Calu3 (cell line): Measurements from ENCODE around the gene CCKAR. TPM values are rescaled to one million over a fixed set of nuclear protein-coding genes. Genes with fewer than 3 reads are reported as not detected.

Experiments used
- BruUV-seq: library from RNA; stranded (reverse); fragments of 400-500 nt; replicated peaks from 2 replicates; lab custom pipeline; 2021; lab: Mats Ljungman, UMichigan
- CTCF ChIA-PET: fragments of 300-600 bp; sonication (Branson Sonifier 250); formaldehyde crosslinking; loops from one replicate; lab custom pipeline; 2022; ENCODE audit warnings: antibody characterized with exemption; lab: Charles Lee
- DNase-seq: peaks from one replicate; pipeline ENCODE4 v3.0.0; 2022
- H3K27ac Mint-ChIP-seq: one replicate; pipeline ENCODE4 v1.8.0; 2022; ENCODE audit warnings: mixed read lengths; ENCODE audit not compliant: unreplicated experiment
- H3K27me3 Mint-ChIP-seq: one replicate; pipeline ENCODE4 v1.8.0; 2022; ENCODE audit warnings: mixed read lengths; ENCODE audit not compliant: unreplicated experiment
- H3K36me3 Mint-ChIP-seq: one replicate; pipeline ENCODE4 v1.8.0; 2022; ENCODE audit warnings: mild to moderate bottlenecking, moderate library complexity, mixed read lengths; ENCODE audit not compliant: insufficient read depth, unreplicated experiment
- H3K4me1 Mint-ChIP-seq: one replicate; pipeline ENCODE4 v1.8.0; 2022; ENCODE audit warnings: mild to moderate bottlenecking, low read depth, mixed read lengths; ENCODE audit not compliant: unreplicated experiment
- H3K4me3 Mint-ChIP-seq: one replicate; pipeline ENCODE4 v1.8.0; 2022; ENCODE audit warnings: mild to moderate bottlenecking, low read depth, moderate library complexity, mixed read lengths; ENCODE audit not compliant: unreplicated experiment
- H3K9me3 Mint-ChIP-seq: one replicate; pipeline ENCODE4 v1.8.0; 2022; ENCODE audit warnings: low read depth, mixed read lengths; ENCODE audit not compliant: unreplicated experiment
- CTCF ChIP-seq: fragments of 200-600 bp; IDR thresholded peaks from one replicate; pipeline ENCODE4 v1.8.0; 2022; ENCODE audit warnings: antibody characterized with exemption; ENCODE audit not compliant: unreplicated experiment
- intact Hi-C: fragments of 100-400 bp; cut with micrococcal nuclease; formaldehyde crosslinking; loops from one replicate; pipeline ENCODE4 v1.10.0; 2022; ENCODE audit not compliant: unreplicated experiment
- total RNA-seq: library from RNA; stranded (reverse); gene quantifications from 2 replicates; pipeline ENCODE4 v1.2.3, GENCODE V29; 2022

Gene CCKAR
- total RNA-seq, 1 experiment from 2014 or later: not detected

- Mint-ChIP-seq H3K27ac (no peak overlapping the region), H3K9me3 (no peaks in the 10 kb centered on the region), H3K36me3 (no peaks in the 10 kb centered on the region), H3K27me3 (peaks cover 5% of the 10 kb centered on the region), H3K4me3 (no peak overlapping the region), H3K4me1 (peaks cover 8% of the 10 kb centered on the region)
- no peak for TF ChIP-seq CTCF
- intact Hi-C loops: no loop called here
- BruUV-seq: no TSS peak
- CTCF ChIA-PET: interaction anchor here (0.6 kb wide), 1 partner anchor 1076 kb away, joined by 3 read pairs; no protein-coding TSS in a partner anchor
- DNase-seq: no peak
Observed at GRCh38 chr4:26529479-26529878, 39.2 kb upstream of the CCKAR start.

GRCh38 chr4:26525771-26526150, 35.5 kb upstream of the CCKAR start:
- H3K36me3 Mint-ChIP-seq: no peaks in the 10 kb centered on the region
- CTCF ChIA-PET: no interaction called here
- H3K4me3 Mint-ChIP-seq: no peak overlapping the region
- peaks cover 8% of the 10 kb centered on the region for H3K4me1 Mint-ChIP-seq
- no peak for TF ChIP-seq CTCF
- no peak overlapping the region for H3K27ac Mint-ChIP-seq
- H3K9me3 Mint-ChIP-seq: no peaks in the 10 kb centered on the region
- DNase-seq: no peak
- no TSS peak for BruUV-seq
- H3K27me3 Mint-ChIP-seq: peaks cover 23% of the 10 kb centered on the region
- intact Hi-C loops: no loop called here

- no peak overlapping the region for H3K27ac Mint-ChIP-seq
- H3K36me3 Mint-ChIP-seq: no peaks in the 10 kb centered on the region
- no TSS peak for BruUV-seq
- intact Hi-C loops: no loop called here
- H3K27me3 Mint-ChIP-seq: peaks cover 27% of the 10 kb centered on the region
- CTCF ChIA-PET: interaction anchor here (1.4 kb wide), 1 partner anchor 12 kb away, joined by 3 read pairs; no protein-coding TSS in a partner anchor
- peaks cover 8% of the 10 kb centered on the region for H3K4me1 Mint-ChIP-seq
- H3K9me3 Mint-ChIP-seq: no peaks in the 10 kb centered on the region
- DNase-seq: no peak
- TF ChIP-seq CTCF: no peak
- H3K4me3 Mint-ChIP-seq: no peak overlapping the region
Observed at GRCh38 chr4:26525136-26525770, 35.0 kb upstream of the CCKAR start.

GRCh38 chr4:26524011-26524410, 33.7 kb upstream of the CCKAR start:
- no TSS peak for BruUV-seq
- H3K4me3 Mint-ChIP-seq: no peak overlapping the region

More at GRCh38 chr4:26524011-26524410, 33.7 kb upstream of the CCKAR start:
- intact Hi-C loops: no loop called here
- no peaks in the 10 kb centered on the region for H3K9me3 Mint-ChIP-seq
- H3K27ac Mint-ChIP-seq: no peak overlapping the region
- peaks cover 31% of the 10 kb centered on the region for H3K27me3 Mint-ChIP-seq
- no peak for TF ChIP-seq CTCF
- DNase-seq: no peak
- CTCF ChIA-PET: interaction anchor here (1.4 kb wide), 1 partner anchor 10 kb away, joined by 3 read pairs; no protein-coding TSS in a partner anchor
- H3K4me1 Mint-ChIP-seq: peaks cover 8% of the 10 kb centered on the region
- no peaks in the 10 kb centered on the region for H3K36me3 Mint-ChIP-seq
